Measurements from ENCODE around the gene CT83. TPM values are rescaled to one million over a fixed set of nuclear protein-coding genes. Genes with fewer than 3 reads are reported as not detected.

The CT83 gene
- total and polyA plus RNA-seq, 2 of the 8 experiments (the other 6 are each of a cell fraction or from before 2014, with no cell fraction given), result not detected

DNA sequence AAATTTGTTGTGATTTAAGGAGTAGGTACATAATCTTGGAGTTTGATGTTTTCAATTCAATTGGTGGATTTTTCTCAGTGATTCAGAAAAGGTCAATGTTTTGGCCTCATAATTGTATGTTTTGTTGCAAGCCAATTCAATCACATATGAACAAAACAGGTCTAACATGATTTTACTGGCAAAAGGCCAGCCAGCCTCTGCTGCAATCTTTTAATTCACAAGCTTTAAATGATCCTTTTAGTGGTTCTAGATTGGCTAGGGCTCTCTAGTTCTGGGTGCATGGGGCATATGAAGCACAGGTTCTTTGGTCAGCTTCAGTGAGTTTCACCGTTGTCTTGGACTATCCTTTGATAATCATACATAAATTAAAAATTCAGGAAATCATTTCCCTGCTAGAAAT, 45.6 kb downstream of the CT83 start:
- FAIRE-seq (no peak), DNase-seq (ENCODE audit: low read depth in 1 of 2, low spot score in 2 of 2) (no peak)
- Histone ChIP-seq H3K4me3 (ENCODE audit: extremely low read depth in 1 of 4, insufficient read depth in 2 of 4, low read depth in 3 of 4, low read length in 4 of 4) (no peak overlapping the region), H3K23ac (ENCODE audit: insufficient read length) (no peak overlapping the region), H3K9ac (replicated peaks in 1 of 4; ENCODE audit: extremely low read depth in 1 of 4, low read depth in 3 of 4, low read length in 3 of 4) (no peak overlapping the region), H3K4me2 (ENCODE audit: insufficient read depth in 1 of 2, low read depth in 2 of 2, low read length in 2 of 2) (no peak overlapping the region), H3K4ac (replicated peaks; ENCODE audit: insufficient read length, low read depth, low read length) (no peak overlapping the region), H3K18ac (ENCODE audit: extremely low read depth, low read length) (no peak overlapping the region), H2BK12ac (ENCODE audit: low read depth, low read length) (no peak overlapping the region), H3K27me3 (replicated peaks in 1 of 4; ENCODE audit: control insufficient read depth in 3 of 4, extremely low read depth in 1 of 4, insufficient read depth in 3 of 4, low read length in 3 of 4) (no peaks in the 10 kb centered on the region), H2BK120ac (replicated peaks; ENCODE audit: low read depth, low read length) (no peak overlapping the region), H4K8ac (ENCODE audit: extremely low read depth, insufficient read depth, low read length) (no peak overlapping the region), H3K14ac (ENCODE audit: insufficient read length) (no peak overlapping the region), H3K36me3 (ENCODE audit: control insufficient read depth in 2 of 4, insufficient read depth in 4 of 4, low read length in 3 of 4) (no peaks in the 10 kb centered on the region), H4K5ac (ENCODE audit: insufficient read length, low read depth, low read length) (no peak overlapping the region), H3K79me2 (ENCODE audit: control insufficient read depth in 1 of 2, insufficient read depth in 2 of 2, low read length in 2 of 2) (no peaks in the 10 kb centered on the region), H2AK5ac (ENCODE audit: low read depth, low read length) (no peak overlapping the region), H2BK15ac (ENCODE audit: low read length) (no peak overlapping the region), H4K91ac (replicated peaks; ENCODE audit: insufficient read length, low read length) (no peak overlapping the region), H4K20me1 (replicated peaks in 1 of 2; ENCODE audit: control insufficient read depth in 1 of 2, insufficient read depth in 2 of 2, low read length in 2 of 2) (no peaks in the 10 kb centered on the region), H3K79me1 (ENCODE audit: low read depth, low read length) (no peaks in the 10 kb centered on the region), H3K56ac (replicated peaks; ENCODE audit: insufficient read length, low read depth, low read length) (no peak overlapping the region), H2BK20ac (ENCODE audit: low read length) (no peak overlapping the region), H2AFZ (ENCODE audit: low read length) (no peak overlapping the region), H3K27ac (ENCODE audit: low read depth, low read length) (no peak overlapping the region), H3K23me2 (ENCODE audit: low read depth, low read length) (no peaks in the 10 kb centered on the region), H3K4me1 (replicated peaks in 1 of 4; ENCODE audit: control insufficient read depth in 3 of 4, insufficient read depth in 4 of 4, low read length in 3 of 4) (no peaks in the 10 kb centered on the region), H2BK5ac (ENCODE audit: low read depth, low read length) (no peak overlapping the region), H3K9me3 (ENCODE audit: insufficient read depth in 2 of 2, low read depth in 1 of 2, low read length in 1 of 2) (no peaks in the 10 kb centered on the region)
- CTCF ChIA-PET (ENCODE audit: partially characterized antibody), result interaction anchor here (0.6 kb wide), 1 partner anchor 17 kb away, joined by 3 read pairs; no protein-coding TSS in a partner anchor
- TF ChIP-seq EP300 (IDR thresholded peaks at IDR 0.05; ENCODE audit: borderline replicate concordance in 1 of 2, low read depth in 2 of 2, low read length in 2 of 2), result no peak
- TF ChIP-seq, protein P1, sequence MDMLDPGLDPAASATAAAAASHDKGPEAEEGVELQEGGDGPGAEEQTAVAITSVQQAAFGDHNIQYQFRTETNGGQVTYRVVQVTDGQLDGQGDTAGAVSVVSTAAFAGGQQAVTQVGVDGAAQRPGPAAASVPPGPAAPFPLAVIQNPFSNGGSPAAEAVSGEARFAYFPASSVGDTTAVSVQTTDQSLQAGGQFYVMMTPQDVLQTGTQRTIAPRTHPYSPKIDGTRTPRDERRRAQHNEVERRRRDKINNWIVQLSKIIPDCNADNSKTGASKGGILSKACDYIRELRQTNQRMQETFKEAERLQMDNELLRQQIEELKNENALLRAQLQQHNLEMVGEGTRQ (IDR thresholded peaks at IDR 0.05; ENCODE audit: low read length), result no peak
- TF ChIP-seq HDAC2 (IDR thresholded peaks at IDR 0.05; ENCODE audit: borderline replicate concordance in 1 of 2, low read depth in 2 of 2, low read length in 2 of 2), result no peak
- no peak for TF ChIP-seq ASH2L (IDR thresholded peaks at IDR 0.05; ENCODE audit: low read length)
- TF ChIP-seq SUZ12 (IDR thresholded peaks at IDR 0.05; ENCODE audit: low read length), result no peak
- TF ChIP-seq SP2 (IDR thresholded peaks at IDR 0.05; ENCODE audit: low read length), result no peak
- TF ChIP-seq SP4 (IDR thresholded peaks at IDR 0.05; ENCODE audit: low read length), result no peak
- TF ChIP-seq POU5F1 (IDR thresholded peaks at IDR 0.05; ENCODE audit: low read depth, low read length), result no peak
- 89% methylated on average over 1 of the region's 1 CpG; no CpG with 5 or more reads in 1 of the 2 experiments for WGBS, 2 experiments (ENCODE audit: extremely low coverage in 1 of 2, insufficient coverage in 1 of 2, insufficient read length in 1 of 2, insufficient replicate concordance in 2 of 2, low coverage in 1 of 2, low lambda C conversion rate in 2 of 2, missing lambda C conversion rate in 1 of 2)
- POLR2A ChIA-PET (ENCODE audit: partially characterized antibody), result no interaction called here

All from H1 (cell line).